GM19043 (cell line): ENCODE results near the gene CXCL17.
"Not testable (repeated sequence)": the region's sequence is repeated elsewhere in the genome, so short reads cannot be mapped to it uniquely, and the experiment has no call there.

Source experiments
- ATAC-seq: cut with Tn5 transposase; IDR thresholded peaks from one replicate; pipeline ENCODE4 v1.9.1; 2021; ENCODE audit warnings: low read depth; ENCODE audit not compliant: unreplicated experiment

CXCL17 gene

GRCh38 chr19:42466521-42467182 is 23.9 kb upstream of the CXCL17 start:
- ATAC-seq = no peak

DNA sequence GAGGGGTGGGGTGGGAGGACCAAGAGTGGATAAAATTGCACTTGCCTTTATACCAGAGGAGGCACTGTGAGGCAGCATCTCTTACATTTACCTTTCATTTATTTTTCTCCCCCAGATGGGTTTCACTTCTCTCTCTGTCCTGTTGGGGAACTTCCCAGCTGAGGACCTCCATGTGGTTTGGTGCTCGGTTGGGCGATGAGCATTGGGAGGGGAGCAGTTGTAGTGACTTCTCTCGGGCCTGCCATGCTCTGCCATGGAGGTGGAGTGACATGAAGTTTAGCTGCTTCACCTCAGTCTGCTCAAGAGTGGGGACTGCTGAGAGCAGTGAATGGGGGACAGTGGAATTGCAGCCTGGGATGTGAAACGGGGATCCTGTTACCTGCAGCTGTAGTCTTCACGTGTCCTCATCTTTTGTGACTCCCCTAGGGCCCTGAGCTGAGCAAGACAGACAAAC is 23.1 kb upstream of the CXCL17 start:
- ATAC-seq = peak; percentile 67

- no peak for ATAC-seq
Observed at GRCh38 chr19:42461700-42462324, 19.1 kb upstream of the CXCL17 start.

DNA sequence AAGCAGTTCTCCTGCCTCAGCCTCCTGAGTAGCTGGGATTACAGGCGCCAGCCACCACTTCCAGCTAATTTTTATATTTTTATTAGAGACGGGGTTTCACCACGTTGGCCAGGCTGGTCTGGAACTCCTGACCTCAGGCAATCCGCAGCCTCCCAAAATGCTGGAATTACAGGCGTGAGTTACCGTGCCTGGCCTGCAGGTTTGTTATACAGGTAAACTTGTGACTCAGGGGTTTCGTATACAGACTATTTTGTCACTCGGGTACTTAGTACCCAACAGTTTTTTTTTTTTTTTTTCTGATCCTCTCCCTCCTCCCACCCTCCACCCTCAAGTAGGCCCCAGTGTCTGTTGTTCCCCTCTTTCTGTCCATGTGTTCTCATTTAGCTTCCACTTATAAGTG is 18.5 kb upstream of the CXCL17 start:
- ATAC-seq = not testable (repeated sequence)

- no peak for ATAC-seq
Observed at GRCh38 chr19:42459926-42460325, 17.2 kb upstream of the CXCL17 start.

DNA sequence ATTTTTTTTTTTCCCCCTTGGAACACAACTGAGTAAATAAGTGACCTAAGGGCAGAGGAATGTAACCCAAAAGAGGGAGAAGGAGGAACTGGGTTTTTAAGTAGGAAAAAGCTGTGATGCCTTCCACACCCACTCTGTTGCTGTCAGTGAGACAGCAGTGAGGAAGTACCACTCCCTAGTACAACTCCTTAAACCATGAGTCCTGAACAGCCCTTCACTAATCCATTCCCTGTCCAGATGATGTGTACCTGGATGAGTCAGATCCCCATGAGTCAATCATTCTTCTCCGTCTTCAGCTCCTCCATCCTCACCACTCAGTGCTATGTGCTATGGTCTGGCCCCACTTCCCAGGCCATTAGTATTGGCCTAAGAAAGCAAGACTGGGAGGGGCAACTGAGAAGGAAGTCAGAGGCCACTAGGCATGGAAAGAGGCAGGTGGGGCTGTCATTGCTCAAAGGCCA is 12.9 kb upstream of the CXCL17 start:
- no peak for ATAC-seq

GRCh38 chr19:42455086-42455485 is 12.3 kb upstream of the CXCL17 start:
- ATAC-seq = no peak

DNA sequence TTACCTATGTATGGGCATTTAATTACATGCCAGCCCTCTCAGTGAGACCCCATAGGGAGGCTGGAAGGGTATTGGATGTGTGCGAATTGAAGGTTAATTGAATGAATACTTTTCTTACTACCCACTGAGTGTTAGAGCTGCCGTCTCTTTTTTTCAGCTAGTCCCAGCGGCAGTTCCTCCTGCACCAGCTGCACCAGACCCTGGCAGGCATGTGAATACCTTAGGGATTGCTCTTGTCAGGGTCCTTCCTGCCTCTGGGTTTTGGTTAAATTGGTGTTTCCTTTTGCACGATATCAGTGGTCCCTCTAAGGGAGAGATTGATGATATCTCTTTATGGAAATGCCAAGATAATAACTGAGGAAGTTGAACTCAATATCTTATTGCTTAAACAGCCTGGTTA is 9.8 kb upstream of the CXCL17 start:
- no peak for ATAC-seq

DNA sequence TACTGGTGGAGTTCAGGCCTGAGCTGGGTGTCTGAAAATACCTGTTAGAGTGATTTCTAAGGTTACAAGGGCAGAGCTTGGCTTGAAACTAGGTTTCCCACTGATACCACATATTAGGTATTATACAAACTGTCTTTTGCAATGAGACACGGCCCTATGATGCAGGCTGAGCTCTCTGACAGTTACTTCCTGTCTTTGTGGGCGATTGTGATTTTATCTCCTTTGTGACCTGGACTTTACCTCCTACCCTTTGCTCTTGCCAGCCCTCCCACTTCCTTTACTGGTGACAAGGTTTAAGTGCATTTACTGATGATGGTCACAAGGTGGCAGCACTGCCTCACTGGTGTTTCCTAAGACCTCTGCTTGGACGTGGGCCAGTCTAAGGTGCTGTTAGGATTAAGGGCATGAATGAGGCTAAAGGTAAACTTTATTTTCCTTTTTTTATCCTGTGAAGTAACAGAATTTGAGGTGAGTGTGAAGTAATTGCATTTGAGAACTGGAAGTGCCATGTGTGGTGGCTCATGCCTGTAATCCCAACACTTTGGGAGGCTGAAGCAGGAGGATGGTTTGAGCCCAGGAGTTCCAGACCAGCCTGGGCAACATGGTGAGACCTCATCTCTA is 7.7 kb upstream of the CXCL17 start:
- no peak for ATAC-seq

DNA sequence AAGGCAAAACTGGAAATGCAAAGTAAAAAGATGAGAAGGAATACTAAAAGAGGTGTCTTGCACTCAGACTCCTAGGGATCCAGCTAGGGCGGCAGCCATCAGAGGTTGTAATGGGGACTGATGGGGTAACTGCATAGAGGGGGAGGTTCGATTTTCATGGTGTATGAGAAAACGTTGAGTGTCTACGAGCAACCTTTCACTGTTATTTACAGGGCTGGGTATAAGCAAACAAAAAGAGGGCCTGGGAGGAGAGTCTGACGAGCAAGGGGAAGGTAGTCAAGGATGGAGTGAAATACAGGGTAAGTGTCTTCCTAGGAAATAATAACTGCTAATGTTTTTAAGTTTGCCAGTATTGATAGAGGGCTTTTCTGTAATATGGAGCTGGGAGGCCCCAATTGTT is 5.6 kb upstream of the CXCL17 start:
- not testable (repeated sequence) for ATAC-seq

DNA sequence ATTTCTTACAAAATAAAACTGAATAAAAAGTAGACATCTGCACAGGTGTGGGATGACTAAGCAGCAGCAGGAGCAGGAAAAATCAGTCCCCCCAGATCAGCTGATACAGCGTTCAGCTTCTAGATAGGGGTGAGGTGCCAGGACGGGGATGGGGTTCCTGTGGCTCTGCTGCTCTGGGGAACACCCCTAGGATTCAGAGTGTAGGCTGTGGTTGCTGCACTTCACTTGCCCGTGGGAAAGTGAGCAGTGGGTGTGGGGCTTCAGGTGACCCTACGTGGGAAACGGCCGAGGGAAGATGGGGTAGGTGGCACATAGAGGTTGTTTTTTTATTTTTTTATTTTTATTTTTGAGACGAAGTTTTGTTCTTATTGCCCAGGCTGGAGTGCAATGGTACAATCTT is 3.2 kb upstream of the CXCL17 start:
- ATAC-seq = no peak

DNA sequence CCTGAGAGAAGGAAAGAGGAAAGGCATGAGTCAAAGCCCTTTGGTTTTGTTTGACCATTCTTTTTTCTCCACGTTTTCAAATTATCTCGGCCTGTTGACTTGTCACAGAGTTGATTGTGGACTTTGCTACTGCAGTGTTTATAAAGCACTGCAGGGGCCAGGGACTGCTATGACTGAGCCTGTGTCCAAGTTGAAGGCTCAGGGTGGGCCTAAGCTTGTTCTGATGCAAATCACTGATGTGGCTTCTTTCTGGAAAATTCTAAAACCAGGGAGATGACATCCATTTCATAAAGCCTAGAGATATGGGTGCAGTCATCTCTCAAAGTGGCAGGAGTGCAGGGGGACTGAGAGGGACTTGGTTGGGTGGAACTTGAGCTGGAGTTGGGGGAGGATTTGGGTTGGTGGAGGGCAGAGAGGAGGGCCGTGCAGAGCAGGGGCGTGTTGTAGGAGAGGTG is 1.2 kb upstream of the CXCL17 start:
- ATAC-seq = no peak

- no peak for ATAC-seq
Observed at GRCh38 chr19:42441049-42441445, 1.7 kb downstream of the CXCL17 start.

DNA sequence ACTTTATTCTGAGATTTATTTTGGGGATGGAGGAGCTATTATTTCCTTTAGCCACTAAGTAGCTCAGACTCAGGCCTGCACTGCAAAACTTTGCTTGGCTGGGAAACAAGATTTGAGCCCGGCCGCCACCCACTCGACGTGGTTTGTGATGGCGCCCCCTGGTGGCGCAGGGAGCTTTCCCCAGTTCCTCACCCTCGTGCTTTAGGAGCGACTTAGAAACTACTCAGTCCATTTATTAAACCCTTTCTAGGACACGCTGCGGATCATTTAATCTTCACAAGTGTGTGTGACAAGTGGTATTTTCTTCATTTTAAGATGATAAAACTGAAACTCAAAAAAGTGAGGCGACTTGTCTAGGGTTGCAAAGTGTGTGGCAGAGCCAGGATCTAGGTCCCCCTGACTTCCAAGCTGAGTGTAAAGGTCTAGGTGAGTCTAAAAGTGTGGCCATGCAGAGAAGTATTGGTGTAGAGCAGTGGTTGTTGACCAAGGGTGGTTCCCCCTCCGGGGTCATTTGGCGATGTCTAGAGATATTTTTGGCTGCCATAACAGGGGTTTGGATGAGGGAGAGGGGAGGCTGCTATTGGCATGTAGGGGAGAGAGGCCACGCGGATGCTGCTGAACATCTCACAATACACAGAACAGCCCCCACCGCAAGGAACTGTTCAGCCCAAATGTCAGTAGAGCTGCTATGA is 2.2 kb downstream of the CXCL17 start:
- no peak for ATAC-seq

DNA sequence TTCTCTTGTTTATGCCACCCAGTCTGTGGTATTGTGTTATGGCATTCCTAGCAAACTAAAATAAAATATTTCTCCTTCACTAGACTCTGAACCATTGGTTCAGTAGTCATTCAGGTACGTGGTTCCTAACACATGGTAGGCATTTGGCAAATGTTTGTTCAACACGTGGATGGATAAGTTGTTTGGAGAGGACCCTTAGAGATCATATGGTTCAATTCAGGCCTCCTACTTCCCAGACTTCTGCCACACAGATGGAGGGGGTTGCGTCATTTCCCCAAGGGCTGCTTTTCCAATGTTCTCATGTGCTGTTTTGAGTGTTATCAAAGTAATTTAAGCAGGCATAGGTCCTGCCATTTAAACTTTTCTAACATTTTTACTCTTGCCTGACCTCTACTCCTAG is 6.7 kb downstream of the CXCL17 start:
- ATAC-seq = no peak

- no peak for ATAC-seq
Observed at GRCh38 chr19:42435316-42435715, 7.4 kb downstream of the CXCL17 start.

GRCh38 chr19:42433503-42434260 is 9.1 kb downstream of the CXCL17 start:
- ATAC-seq = no peak

- no peak for ATAC-seq
Observed at GRCh38 chr19:42431486-42431885, 11.3 kb downstream of the CXCL17 start.

GRCh38 chr19:42428676-42429075 is 14.1 kb downstream of the CXCL17 start:
- no peak for ATAC-seq

DNA sequence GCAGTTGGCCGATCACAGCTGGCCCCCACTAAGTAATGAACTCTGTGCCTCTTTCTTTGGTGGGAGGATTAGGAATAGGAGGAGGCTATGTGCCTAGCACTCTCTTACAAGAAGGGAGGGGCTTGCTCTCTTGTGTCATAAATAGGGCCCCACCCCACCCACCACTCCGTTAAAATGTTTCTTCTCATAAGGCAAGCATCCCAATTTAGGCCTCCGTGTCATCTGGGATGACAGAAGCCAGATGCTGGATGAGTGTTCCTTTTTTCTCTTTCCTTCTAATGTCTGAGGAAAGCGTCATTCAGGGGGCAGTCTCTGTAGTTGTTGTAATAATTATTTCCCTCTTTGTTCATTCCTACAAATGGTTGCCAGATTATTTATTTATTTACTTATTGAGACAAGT is 15.4 kb downstream of the CXCL17 start, which contains the start of gene LIPE:
Gene LIPE (minus strand): TSS at position 76 of the 400 bp plus-strand sequence. CDS start 239 bp downstream, outside the sequence.
- ATAC-seq = no peak
